ENCODE data around the gene SPDYC.

SPDYC gene

GRCh38 chr11:65217441-65218423 lies 47.7 kb downstream of the SPDYC start:
- Histone ChIP-seq H3K27ac (ENCODE audit: low read depth, low read length) (no peak overlapping the region), H3K9me2 (replicated peaks; ENCODE audit: insufficient read depth, low read length) (no peaks in the 10 kb centered on the region), H3K36me3 (ENCODE audit: low read length) (no peaks in the 10 kb centered on the region), H3K4me2 (ENCODE audit: low read depth, low read length, poor library complexity, severe bottlenecking) (no peak overlapping the region), H3K9me3 (ENCODE audit: insufficient read depth, low read length) (no peaks in the 10 kb centered on the region), H2AFZ (ENCODE audit: low read depth, low read length, severe bottlenecking) (no peak overlapping the region), H3K4me3 (ENCODE audit: insufficient read depth, low read length, poor library complexity, severe bottlenecking) (no peak overlapping the region), H4K20me1 (ENCODE audit: low read depth, low read length) (no peaks in the 10 kb centered on the region), H3K79me2 (ENCODE audit: insufficient read depth, low read length) (no peaks in the 10 kb centered on the region), H3F3A (ENCODE audit: insufficient read depth) (no peaks in the 10 kb centered on the region), H3K27me3 (ENCODE audit: low read length) (no peaks in the 10 kb centered on the region), H3K9ac (ENCODE audit: low read length) (no peak overlapping the region)
- TF ChIP-seq CTCF (IDR thresholded peaks at IDR 0.05; ENCODE audit: insufficient read depth, low read length, poor library complexity, severe bottlenecking) (no peak), EZH2phosphoT487 (conservative IDR thresholded peaks at IDR 0.05; ENCODE audit: low read length) (no peak)

DNA sequence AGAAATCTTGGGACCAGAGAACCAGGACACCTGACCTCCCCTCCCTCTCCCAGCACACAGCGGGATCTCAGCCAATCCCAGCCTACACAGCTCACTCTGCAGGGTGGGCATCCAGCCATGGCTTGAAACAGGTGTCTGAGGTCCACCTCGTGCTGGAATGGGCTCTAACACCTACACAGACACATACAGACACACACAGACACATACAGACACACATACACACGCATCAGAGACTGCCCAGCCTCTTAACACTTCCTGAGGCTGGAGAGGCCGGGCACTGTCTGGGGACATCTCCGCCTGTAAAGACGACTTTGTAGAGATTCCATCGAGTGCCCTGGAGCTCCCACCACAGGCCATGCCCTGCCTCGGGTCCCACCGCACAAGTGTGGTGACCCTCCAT lies 48.4 kb downstream of the SPDYC start:
- TF ChIP-seq EZH2phosphoT487 (conservative IDR thresholded peaks at IDR 0.05; ENCODE audit: low read length) (no peak), CTCF (IDR thresholded peaks at IDR 0.05; ENCODE audit: insufficient read depth, low read length, poor library complexity, severe bottlenecking) (no peak)
- Histone ChIP-seq H2AFZ (ENCODE audit: low read depth, low read length, severe bottlenecking) (no peak overlapping the region), H3K9me2 (replicated peaks; ENCODE audit: insufficient read depth, low read length) (no peaks in the 10 kb centered on the region), H3K36me3 (ENCODE audit: low read length) (no peaks in the 10 kb centered on the region), H3K27me3 (ENCODE audit: low read length) (no peaks in the 10 kb centered on the region), H3K9me3 (ENCODE audit: insufficient read depth, low read length) (no peaks in the 10 kb centered on the region), H3K27ac (ENCODE audit: low read depth, low read length) (no peak overlapping the region), H3K9ac (ENCODE audit: low read length) (no peak overlapping the region), H3F3A (ENCODE audit: insufficient read depth) (no peaks in the 10 kb centered on the region), H3K4me2 (ENCODE audit: low read depth, low read length, poor library complexity, severe bottlenecking) (no peak overlapping the region), H3K79me2 (ENCODE audit: insufficient read depth, low read length) (no peaks in the 10 kb centered on the region), H3K4me3 (ENCODE audit: insufficient read depth, low read length, poor library complexity, severe bottlenecking) (no peak overlapping the region), H4K20me1 (ENCODE audit: low read depth, low read length) (no peaks in the 10 kb centered on the region)

- H3K4me2 ChIP-seq (ENCODE audit: low read depth, low read length, poor library complexity, severe bottlenecking) = no peak overlapping the region
Observed at GRCh38 chr11:65219930-65220213, 49.8 kb downstream of the SPDYC start.

More at GRCh38 chr11:65219930-65220213, 49.8 kb downstream of the SPDYC start:
- TF ChIP-seq CTCF (IDR thresholded peaks at IDR 0.05; ENCODE audit: insufficient read depth, low read length, poor library complexity, severe bottlenecking) (no peak), EZH2phosphoT487 (conservative IDR thresholded peaks at IDR 0.05; ENCODE audit: low read length) (no peak)
- no peaks in the 10 kb centered on the region for H3K9me2 ChIP-seq (replicated peaks; ENCODE audit: insufficient read depth, low read length)
- H3K27me3 ChIP-seq (ENCODE audit: low read length) = no peaks in the 10 kb centered on the region
- H3K79me2 ChIP-seq (ENCODE audit: insufficient read depth, low read length) = no peaks in the 10 kb centered on the region
- H3K36me3 ChIP-seq (ENCODE audit: low read length) = no peaks in the 10 kb centered on the region
- no peak overlapping the region for H3K27ac ChIP-seq (ENCODE audit: low read depth, low read length)
- no peak overlapping the region for H2AFZ ChIP-seq (ENCODE audit: low read depth, low read length, severe bottlenecking)
- no peaks in the 10 kb centered on the region for H3K9me3 ChIP-seq (ENCODE audit: insufficient read depth, low read length)
- H3K9ac ChIP-seq (ENCODE audit: low read length) = no peak overlapping the region
- H3K4me3 ChIP-seq (ENCODE audit: insufficient read depth, low read length, poor library complexity, severe bottlenecking) = no peak overlapping the region
- no peaks in the 10 kb centered on the region for H3F3A ChIP-seq (ENCODE audit: insufficient read depth)
- H4K20me1 ChIP-seq (ENCODE audit: low read depth, low read length) = no peaks in the 10 kb centered on the region
